ENCODE results near the gene CLSTN3.

The CLSTN3 gene

DNA sequence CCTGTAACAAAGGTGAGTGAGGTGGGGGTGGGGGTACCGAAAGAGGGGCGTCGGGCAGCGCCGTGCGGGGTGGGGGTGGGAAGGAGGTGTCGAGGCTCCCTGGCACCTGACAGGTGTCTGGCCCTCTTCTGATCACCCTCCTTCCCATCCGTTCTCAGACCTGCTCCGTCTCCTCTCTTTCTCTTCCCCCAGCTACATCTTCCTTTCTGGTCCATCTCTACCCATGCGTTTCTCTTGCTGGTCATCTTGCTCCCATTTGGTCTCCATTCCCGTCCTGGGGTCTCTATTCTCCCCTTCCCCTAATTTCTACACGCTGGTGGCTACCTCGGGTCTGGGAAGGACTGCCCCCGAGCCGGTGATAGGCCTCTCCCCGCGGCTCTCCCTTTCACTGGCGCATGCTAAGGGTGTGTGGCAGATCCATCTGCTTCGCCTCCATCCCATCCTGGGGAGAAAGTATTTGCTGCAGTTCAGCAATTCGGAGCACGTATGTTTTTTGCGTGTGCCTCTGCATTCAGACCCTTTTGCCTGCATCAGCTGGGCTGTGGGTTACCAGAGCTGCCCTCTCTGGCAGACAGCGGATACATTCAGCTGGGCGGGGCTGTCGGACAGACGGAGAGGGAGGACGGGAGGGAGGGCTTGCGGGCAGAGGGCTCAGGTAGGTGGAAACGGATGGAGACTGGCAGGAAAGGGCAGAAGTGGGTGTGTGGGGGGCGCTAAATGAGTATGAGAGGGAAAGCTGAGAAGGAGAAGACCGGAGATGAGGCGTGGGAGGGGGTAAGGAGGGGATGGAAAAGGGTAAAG lies 730 bp downstream of the CLSTN3 start (continued):
- TF ChIP-seq, protein P1, sequence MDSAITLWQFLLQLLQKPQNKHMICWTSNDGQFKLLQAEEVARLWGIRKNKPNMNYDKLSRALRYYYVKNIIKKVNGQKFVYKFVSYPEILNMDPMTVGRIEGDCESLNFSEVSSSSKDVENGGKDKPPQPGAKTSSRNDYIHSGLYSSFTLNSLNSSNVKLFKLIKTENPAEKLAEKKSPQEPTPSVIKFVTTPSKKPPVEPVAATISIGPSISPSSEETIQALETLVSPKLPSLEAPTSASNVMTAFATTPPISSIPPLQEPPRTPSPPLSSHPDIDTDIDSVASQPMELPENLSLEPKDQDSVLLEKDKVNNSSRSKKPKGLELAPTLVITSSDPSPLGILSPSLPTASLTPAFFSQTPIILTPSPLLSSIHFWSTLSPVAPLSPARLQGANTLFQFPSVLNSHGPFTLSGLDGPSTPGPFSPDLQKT (IDR thresholded peaks at IDR 0.05; ENCODE audit: borderline replicate concordance, low read depth, low read length) = no peak
- no peak for TF ChIP-seq YY1 (tag by site-specific recombination; IDR thresholded peaks at IDR 0.05)
- peak; percentile 64 for TF ChIP-seq WT1 (tag by site-specific recombination; IDR thresholded peaks at IDR 0.05)
- no peak for TF ChIP-seq ZFP69B (tag by site-specific recombination; IDR thresholded peaks at IDR 0.05)
- TF ChIP-seq, protein P2, sequence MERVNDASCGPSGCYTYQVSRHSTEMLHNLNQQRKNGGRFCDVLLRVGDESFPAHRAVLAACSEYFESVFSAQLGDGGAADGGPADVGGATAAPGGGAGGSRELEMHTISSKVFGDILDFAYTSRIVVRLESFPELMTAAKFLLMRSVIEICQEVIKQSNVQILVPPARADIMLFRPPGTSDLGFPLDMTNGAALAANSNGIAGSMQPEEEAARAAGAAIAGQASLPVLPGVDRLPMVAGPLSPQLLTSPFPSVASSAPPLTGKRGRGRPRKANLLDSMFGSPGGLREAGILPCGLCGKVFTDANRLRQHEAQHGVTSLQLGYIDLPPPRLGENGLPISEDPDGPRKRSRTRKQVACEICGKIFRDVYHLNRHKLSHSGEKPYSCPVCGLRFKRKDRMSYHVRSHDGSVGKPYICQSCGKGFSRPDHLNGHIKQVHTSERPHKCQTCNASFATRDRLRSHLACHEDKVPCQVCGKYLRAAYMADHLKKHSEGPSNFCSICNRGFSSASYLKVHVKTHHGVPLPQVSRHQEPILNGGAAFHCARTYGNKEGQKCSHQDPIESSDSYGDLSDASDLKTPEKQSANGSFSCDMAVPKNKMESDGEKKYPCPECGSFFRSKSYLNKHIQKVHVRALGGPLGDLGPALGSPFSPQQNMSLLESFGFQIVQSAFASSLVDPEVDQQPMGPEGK (tag by site-specific recombination; IDR thresholded peaks at IDR 0.05) = peak; percentile 88
- TF ChIP-seq MYNN (tag by site-specific recombination; IDR thresholded peaks at IDR 0.05; ENCODE audit: borderline replicate concordance) = no peak
- TF ChIP-seq OVOL3 (tag by site-specific recombination; IDR thresholded peaks at IDR 0.05) = no peak
- TF ChIP-seq ZFP3 (tag by site-specific recombination; IDR thresholded peaks at IDR 0.05; ENCODE audit: low read depth) = no peak
- peak; percentile 18; the same call in 1 of the 2 replicates for TF ChIP-seq ZNF341 (tag by site-specific recombination; IDR thresholded peaks at IDR 0.05; ENCODE audit: low read depth)
- no peak for TF ChIP-seq ZNF530 (tag by site-specific recombination; IDR thresholded peaks at IDR 0.05; ENCODE audit: low read depth)
- no peak for TF ChIP-seq BCL11A (tag by site-specific recombination; IDR thresholded peaks at IDR 0.05; ENCODE audit: low read depth)
- TF ChIP-seq ZNF792 (tag by site-specific recombination; IDR thresholded peaks at IDR 0.05) = no peak
- no peak for TF ChIP-seq BCL11B (tag by site-specific recombination; IDR thresholded peaks at IDR 0.05; ENCODE audit: low read depth)
- TF ChIP-seq ZNF157 (tag by site-specific recombination; IDR thresholded peaks at IDR 0.05) = no peak
- no peak for TF ChIP-seq ZBTB48 (tag by site-specific recombination; IDR thresholded peaks at IDR 0.05)
- TF ChIP-seq ZNF350 (tag by site-specific recombination; IDR thresholded peaks at IDR 0.05) = no peak
- TF ChIP-seq SETDB1 (IDR thresholded peaks at IDR 0.05; ENCODE audit: insufficient read length, low read length) = no peak
- no peak for TF ChIP-seq SALL2 (tag by site-specific recombination; IDR thresholded peaks at IDR 0.05; ENCODE audit: borderline replicate concordance)
- TF ChIP-seq ZNF654 (tag by site-specific recombination; IDR thresholded peaks at IDR 0.05; ENCODE audit: low read depth) = no peak
- no peak for TF ChIP-seq IKZF3 (tag by site-specific recombination; IDR thresholded peaks at IDR 0.05)
- TF ChIP-seq, protein P3, sequence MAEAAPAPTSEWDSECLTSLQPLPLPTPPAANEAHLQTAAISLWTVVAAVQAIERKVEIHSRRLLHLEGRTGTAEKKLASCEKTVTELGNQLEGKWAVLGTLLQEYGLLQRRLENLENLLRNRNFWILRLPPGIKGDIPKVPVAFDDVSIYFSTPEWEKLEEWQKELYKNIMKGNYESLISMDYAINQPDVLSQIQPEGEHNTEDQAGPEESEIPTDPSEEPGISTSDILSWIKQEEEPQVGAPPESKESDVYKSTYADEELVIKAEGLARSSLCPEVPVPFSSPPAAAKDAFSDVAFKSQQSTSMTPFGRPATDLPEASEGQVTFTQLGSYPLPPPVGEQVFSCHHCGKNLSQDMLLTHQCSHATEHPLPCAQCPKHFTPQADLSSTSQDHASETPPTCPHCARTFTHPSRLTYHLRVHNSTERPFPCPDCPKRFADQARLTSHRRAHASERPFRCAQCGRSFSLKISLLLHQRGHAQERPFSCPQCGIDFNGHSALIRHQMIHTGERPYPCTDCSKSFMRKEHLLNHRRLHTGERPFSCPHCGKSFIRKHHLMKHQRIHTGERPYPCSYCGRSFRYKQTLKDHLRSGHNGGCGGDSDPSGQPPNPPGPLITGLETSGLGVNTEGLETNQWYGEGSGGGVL (tag by site-specific recombination; IDR thresholded peaks at IDR 0.05) = peak; percentile 97
- no peak for TF ChIP-seq GLI4 (tag by site-specific recombination; IDR thresholded peaks at IDR 0.05)
- no peak for TF ChIP-seq ZNF202 (tag by site-specific recombination; IDR thresholded peaks at IDR 0.05; ENCODE audit: borderline replicate concordance)
- TF ChIP-seq ZNF664 (tag by site-specific recombination; IDR thresholded peaks at IDR 0.05) = no peak
- TF ChIP-seq ZNF610 (tag by site-specific recombination; IDR thresholded peaks at IDR 0.05; ENCODE audit: borderline replicate concordance) = no peak
- TF ChIP-seq, protein P4, sequence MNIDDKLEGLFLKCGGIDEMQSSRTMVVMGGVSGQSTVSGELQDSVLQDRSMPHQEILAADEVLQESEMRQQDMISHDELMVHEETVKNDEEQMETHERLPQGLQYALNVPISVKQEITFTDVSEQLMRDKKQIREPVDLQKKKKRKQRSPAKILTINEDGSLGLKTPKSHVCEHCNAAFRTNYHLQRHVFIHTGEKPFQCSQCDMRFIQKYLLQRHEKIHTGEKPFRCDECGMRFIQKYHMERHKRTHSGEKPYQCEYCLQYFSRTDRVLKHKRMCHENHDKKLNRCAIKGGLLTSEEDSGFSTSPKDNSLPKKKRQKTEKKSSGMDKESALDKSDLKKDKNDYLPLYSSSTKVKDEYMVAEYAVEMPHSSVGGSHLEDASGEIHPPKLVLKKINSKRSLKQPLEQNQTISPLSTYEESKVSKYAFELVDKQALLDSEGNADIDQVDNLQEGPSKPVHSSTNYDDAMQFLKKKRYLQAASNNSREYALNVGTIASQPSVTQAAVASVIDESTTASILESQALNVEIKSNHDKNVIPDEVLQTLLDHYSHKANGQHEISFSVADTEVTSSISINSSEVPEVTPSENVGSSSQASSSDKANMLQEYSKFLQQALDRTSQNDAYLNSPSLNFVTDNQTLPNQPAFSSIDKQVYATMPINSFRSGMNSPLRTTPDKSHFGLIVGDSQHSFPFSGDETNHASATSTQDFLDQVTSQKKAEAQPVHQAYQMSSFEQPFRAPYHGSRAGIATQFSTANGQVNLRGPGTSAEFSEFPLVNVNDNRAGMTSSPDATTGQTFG (tag by site-specific recombination; IDR thresholded peaks at IDR 0.05; ENCODE audit: borderline replicate concordance) = no peak
- peak; percentile 77 for TF ChIP-seq SP2 (tag by site-specific recombination; IDR thresholded peaks at IDR 0.05)
- no peak for TF ChIP-seq OSR2 (tag by site-specific recombination; IDR thresholded peaks at IDR 0.05)

Measured in HEK293 (cell line).